ENCODE measurements around the gene GPD1L. TPM values are rescaled to one million over a fixed set of nuclear protein-coding genes. Genes with fewer than 3 reads are reported as not detected.
A peak's percentile ranks its signal among the peaks of the same experiment; 100 is the strongest.
"Not testable (repeated sequence)": the region's sequence is repeated elsewhere in the genome, so short reads cannot be mapped to it uniquely, and the experiment has no call there.

GPD1L gene
- total RNA-seq = 10 to 100 TPM in 2 of 8 experiments, 1 to 10 TPM in 6; 5.0 to 33.2 (median 8.5) TPM

DNA sequence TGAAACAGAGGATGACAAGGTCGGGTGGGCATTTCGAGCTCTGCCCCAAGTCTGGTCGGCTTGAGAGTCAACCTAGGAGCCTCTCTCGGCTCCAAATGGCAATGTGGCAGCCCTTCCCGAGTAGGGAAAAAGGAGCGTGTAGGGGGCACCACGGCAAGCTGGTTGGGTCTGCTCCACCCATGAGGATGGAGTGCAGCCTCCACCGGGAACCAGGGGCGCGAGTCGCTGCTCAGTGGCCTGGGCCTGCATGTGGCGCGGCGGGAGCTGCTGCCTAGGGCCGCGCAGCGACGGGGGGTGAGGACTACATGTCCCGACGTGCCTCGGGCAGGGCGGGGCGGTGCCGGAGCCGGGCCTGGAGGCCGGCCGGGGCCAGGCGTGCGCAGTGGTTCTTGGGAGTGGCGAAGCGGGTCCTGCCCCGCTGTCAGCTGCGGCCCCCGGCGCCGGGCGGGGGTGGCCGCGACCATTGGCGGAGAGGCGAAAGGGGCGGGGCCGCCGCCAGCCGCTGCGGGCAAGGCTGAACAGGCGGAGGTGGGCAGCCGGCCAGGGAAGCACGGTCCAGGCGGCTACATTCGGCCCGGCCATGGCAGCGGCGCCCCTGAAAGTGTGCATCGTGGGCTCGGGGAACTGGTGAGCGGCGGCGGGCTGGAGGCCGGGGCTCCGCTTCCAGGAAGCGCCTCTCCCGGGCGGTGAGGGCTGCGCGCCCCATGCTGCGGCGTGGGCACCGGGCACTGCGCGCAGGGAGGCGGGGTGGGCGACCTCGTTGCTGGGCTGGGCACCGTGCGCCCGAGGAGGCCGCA is at the start of gene GPD1L:
TSS of gene GPD1L (plus strand) at position 489 of the 797 bp plus-strand sequence. CDS start at position 581, 92 bp downstream.
- peak; percentile 96 to 99 (median 98) for ATAC-seq (replicated peaks in 6 of 8)
- Histone ChIP-seq H3K27ac (no peak within 1 kb of the TSS), H3K4me3 (peak within 1 kb of the TSS; percentile 50 to 72 (median 61)), H3K4me1 (replicated peaks in 1 of 2) (peaks cover 3 to 5% of the 10 kb centered on the region in 2 donors)
- in situ Hi-C loops (cut with MboI; ENCODE audit: low pct_unique_long_range_greater_than_20kb in 2 of 9, low sequenced_read_pairs in 9 of 9, unreplicated experiment in 9 of 9) = no loop called here
- WGBS, 10 experiments = 0 to 60% (median 7%) methylated on average over 1 to 6 of the region's 78 CpGs; no CpG with 5 or more reads in 7 of the 10 experiments

DNA sequence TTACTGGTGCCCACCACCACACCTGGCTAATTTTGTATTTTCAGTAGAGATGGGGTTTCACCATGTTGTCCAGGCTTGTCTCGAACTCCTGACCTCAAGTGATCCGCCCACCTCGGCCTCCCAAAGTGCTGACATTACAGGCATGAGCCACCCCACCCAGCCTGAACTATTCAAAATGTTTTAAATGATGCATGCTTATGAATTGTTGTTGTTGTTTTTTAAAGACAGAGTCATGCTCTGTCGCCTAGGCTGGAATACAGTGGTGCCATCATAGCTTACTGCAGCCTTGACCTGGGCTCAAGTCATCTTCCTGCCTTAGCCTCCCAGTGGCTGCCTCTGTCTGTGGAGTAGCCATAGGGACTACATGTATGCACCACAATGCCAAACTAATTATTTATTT is 48.0 kb upstream of the GPD1L start:
- WGBS, 10 experiments = 52 to 100% (median 94%) methylated on average over 1 to 4 of the region's 4 CpGs; no CpG with 5 or more reads in 4 of the 10 experiments
- ATAC-seq (replicated peaks in 6 of 8) = peak in 2 of 8 experiments; percentile 54 to 75
- H3K4me3 ChIP-seq; H3K27ac ChIP-seq; in situ Hi-C loops (cut with MboI; ENCODE audit: low pct_unique_long_range_greater_than_20kb in 2 of 9, low sequenced_read_pairs in 9 of 9, unreplicated experiment in 9 of 9); H3K4me1 ChIP-seq (replicated peaks in 1 of 2): not testable (repeated sequence)

DNA sequence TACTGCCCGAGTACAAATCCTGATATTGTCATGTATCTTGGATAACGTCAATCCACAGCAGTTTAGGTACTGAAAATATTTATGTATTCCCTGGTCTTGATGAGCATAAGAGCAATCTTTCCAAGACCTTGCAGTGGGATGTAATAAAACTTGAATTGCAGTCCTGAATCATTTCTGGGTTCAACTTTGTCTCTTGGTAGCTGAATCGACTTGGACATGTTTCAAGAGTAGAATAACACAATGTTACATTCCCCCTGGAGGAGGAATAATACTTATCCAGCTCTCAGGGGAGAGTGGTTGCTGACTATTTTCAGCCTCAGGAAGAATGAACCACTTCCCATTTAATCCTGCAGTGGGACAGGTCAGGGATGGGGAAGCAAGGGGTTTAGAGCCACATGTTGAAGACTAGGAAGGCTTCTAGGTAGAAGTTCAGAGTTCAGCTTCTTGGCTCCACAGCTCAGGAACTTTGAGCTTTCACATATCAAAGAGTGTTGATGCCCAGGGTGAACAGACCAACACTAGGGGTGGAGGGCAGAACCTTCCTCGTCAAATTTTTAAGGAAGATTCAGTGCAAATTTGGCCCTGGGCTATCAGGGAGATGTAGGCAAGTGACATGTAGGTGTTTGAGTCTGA is 43.4 kb upstream of the GPD1L start:
- Histone ChIP-seq H3K4me3 (no peak overlapping the region), H3K4me1 (replicated peaks in 1 of 2) (no peaks in the 10 kb centered on the region), H3K27ac (no peak overlapping the region)
- no peak for ATAC-seq (replicated peaks in 6 of 8)
- in situ Hi-C loops (cut with MboI; ENCODE audit: low pct_unique_long_range_greater_than_20kb in 2 of 9, low sequenced_read_pairs in 9 of 9, unreplicated experiment in 9 of 9) = no loop called here
- WGBS, 10 experiments = 20 to 69% (median 50%) methylated on average over 1 to 2 of the region's 4 CpGs; no CpG with 5 or more reads in 7 of the 10 experiments

DNA sequence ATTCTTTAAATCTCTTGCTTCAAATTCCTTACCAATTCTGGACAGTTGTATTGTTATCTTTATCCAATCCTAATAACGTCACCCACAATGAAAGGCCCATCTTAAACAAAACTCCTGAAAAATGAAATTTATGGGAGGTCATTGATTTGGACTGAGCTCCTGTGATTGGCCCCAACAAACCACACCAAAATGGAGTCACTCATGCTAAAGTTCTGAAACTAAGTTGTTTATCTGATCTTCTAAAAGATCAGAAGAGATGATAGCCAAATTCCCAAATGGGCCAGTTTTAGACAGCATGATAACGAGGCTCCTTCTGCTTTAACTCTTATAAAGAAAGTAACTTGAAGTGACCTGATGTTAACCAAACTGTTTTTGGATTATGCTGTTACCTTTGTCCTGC is 39.7 kb upstream of the GPD1L start:
- Histone ChIP-seq H3K27ac (no peak overlapping the region), H3K4me3 (no peak overlapping the region), H3K4me1 (replicated peaks in 1 of 2) (no peaks in the 10 kb centered on the region)
- in situ Hi-C loops (cut with MboI; ENCODE audit: low pct_unique_long_range_greater_than_20kb in 2 of 9, low sequenced_read_pairs in 9 of 9, unreplicated experiment in 9 of 9) = no loop called here
- whole genome bisulfite sequencing, 10 experiments = 17 to 100% (median 64%) methylated on average over 1 to 2 of the region's 2 CpGs
- no peak for ATAC-seq (replicated peaks in 6 of 8)

DNA sequence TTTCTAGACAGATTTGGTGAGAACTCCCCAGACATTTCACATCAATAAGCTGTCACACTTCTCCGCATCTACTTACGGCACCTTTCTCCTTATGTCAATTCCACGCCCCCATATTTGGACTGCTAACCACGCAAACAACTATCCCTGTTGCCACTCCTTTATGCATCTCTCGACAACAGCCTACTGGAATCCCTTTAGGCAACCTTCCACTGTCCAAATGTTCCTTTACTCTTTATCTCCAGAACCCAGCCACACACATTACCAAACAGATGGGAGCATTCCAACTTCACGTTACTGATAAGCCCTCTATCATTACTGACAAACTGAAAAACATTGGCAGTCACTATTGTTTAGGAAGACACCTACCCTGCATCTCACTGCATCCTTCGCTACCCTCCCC is 32.2 kb upstream of the GPD1L start:
- in situ Hi-C loops (cut with MboI; ENCODE audit: low pct_unique_long_range_greater_than_20kb in 2 of 9, low sequenced_read_pairs in 9 of 9, unreplicated experiment in 9 of 9); H3K27ac ChIP-seq; H3K4me3 ChIP-seq; ATAC-seq (replicated peaks in 6 of 8); H3K4me1 ChIP-seq (replicated peaks in 1 of 2): not testable (repeated sequence)
- 63 to 100% (median 83%) methylated on average over 1 to 6 of the region's 7 CpGs; no CpG with 5 or more reads in 3 of the 10 experiments for WGBS, 10 experiments

DNA sequence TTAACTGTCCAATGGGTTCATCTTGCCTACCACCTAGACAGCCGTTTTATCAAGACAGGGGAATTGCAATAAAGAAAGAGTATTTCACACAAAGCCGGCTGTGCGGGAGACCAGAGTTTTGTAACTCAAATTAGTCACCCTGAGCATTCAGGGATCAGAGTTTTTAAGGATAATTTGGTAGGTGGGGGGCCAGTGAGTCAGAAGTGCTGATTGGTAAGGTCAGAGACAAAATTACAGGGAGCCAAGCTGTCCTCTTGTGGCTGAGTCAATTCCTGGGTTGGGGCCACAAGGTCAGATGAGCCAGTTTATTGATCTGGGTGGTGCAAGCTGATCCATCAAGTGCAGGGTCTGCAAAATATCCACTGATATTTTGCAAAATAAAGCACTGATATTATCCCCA is 29.9 kb upstream of the GPD1L start:
- H3K4me3 ChIP-seq = no peak overlapping the region
- no peak for ATAC-seq (replicated peaks in 6 of 8)
- in situ Hi-C loops (cut with MboI; ENCODE audit: low pct_unique_long_range_greater_than_20kb in 2 of 9, low sequenced_read_pairs in 9 of 9, unreplicated experiment in 9 of 9) = no loop called here
- 0 to 69% (median 33%) methylated on average over 1 to 3 of the region's 3 CpGs; no CpG with 5 or more reads in 5 of the 10 experiments for WGBS, 10 experiments
- H3K4me1 ChIP-seq (replicated peaks in 1 of 2) = no peaks in the 10 kb centered on the region
- no peak overlapping the region for H3K27ac ChIP-seq

DNA sequence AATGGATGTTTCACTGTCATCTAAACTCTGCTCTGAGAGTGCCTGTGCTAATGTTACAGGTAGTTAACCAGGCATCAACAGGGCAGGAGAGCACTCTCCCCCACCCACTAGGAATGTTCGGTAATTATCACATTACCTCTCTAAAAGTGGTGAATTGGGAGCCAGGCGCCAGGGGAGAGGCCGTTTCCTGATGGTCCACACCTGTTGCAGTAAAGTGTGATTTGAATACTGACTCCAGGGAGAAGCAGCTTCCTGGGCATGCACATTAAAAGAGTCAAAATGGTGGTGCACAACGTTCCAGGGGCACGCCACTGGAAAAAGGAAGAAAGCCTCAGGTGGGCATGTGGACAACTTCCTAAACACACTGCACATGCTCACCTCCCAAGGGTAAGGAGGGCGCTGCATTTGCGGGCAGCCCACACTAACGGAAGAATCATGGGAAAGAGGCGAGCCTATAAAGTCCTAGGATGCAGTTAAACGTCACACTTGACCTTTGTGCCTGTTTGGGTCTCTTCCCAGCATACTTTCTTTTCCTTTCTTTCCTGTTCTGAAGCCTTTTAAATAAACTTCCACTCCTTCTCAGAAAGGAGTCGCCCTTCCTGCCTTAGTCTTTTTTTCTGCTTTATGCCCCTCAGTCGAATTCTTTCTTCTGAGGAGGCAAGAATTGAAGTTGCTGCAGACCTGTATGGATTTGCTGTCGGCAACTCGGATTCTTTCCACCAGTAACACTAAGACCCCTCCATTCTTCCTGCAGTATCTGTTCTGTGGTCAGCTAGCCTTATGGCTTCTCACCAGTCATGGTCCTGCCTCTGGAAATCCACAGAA is 28.9 kb upstream of the GPD1L start:
- Histone ChIP-seq H3K4me1 (replicated peaks in 1 of 2) (no peaks in the 10 kb centered on the region), H3K27ac (no peak overlapping the region), H3K4me3 (no peak overlapping the region)
- ATAC-seq (replicated peaks in 6 of 8) = no peak
- in situ Hi-C loops (cut with MboI; ENCODE audit: low pct_unique_long_range_greater_than_20kb in 2 of 9, low sequenced_read_pairs in 9 of 9, unreplicated experiment in 9 of 9) = no loop called here
- WGBS, 10 experiments = 41 to 100% (median 78%) methylated on average over 2 to 14 of the region's 14 CpGs; no CpG with 5 or more reads in 1 of the 10 experiments

DNA sequence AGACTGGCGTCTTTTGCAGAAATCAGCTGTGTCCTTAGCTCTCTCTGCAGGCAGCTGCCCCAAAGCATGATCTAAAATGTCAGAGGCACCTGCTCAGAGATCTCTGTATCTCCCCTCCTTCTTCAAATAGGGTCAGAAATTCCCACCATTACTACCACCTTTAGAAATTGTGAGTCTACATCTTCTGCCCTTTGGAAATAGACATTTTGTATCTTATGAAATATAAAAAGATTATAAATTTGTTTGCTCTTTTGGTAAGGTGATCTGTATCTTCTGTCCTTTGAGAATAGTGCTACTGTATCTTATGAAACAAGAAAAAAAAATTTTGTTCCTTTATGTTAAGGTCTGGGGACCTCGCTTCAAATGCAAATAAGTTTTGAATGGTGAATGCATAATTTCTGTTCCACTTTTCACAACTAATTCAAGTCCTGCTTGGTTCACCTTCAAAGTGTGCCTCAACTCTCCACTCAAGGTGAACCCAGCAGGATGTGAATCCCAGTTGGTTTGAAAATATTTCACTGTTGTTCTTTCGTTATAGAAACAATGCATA is 28.3 kb upstream of the GPD1L start:
- H3K4me3 ChIP-seq = no peak overlapping the region
- WGBS, 10 experiments = 48 to 100% (median 85%) methylated on average over 1 to 3 of the region's 3 CpGs
- H3K4me1 ChIP-seq (replicated peaks in 1 of 2) = no peaks in the 10 kb centered on the region
- no peak overlapping the region for H3K27ac ChIP-seq
- in situ Hi-C loops (cut with MboI; ENCODE audit: low pct_unique_long_range_greater_than_20kb in 2 of 9, low sequenced_read_pairs in 9 of 9, unreplicated experiment in 9 of 9) = no loop called here
- no peak for ATAC-seq (replicated peaks in 6 of 8)

DNA sequence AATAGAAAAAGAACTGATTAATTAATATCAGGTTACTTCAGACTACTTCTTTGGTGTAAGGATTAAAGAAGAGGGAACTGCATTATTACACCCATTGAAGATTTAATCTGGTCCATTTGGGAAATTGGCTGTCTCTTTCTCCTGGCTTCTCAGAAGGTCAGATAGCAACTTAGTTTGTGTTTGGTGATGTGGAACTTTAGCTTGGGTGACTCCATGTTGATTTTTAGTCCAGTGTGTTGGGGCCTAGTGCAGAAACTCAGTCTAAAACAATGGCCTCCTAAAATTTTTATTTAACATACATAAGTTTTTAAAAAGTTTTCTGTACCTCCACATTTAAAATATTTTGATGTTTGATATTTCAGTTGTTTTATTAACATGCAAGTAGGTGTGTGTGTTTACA is 27.6 kb upstream of the GPD1L start:
- H3K4me1 ChIP-seq (replicated peaks in 1 of 2) = no peaks in the 10 kb centered on the region
- no peak overlapping the region for H3K27ac ChIP-seq
- H3K4me3 ChIP-seq = no peak overlapping the region
- in situ Hi-C loops (cut with MboI; ENCODE audit: low pct_unique_long_range_greater_than_20kb in 2 of 9, low sequenced_read_pairs in 9 of 9, unreplicated experiment in 9 of 9) = no loop called here
- no peak for ATAC-seq (replicated peaks in 6 of 8)

DNA sequence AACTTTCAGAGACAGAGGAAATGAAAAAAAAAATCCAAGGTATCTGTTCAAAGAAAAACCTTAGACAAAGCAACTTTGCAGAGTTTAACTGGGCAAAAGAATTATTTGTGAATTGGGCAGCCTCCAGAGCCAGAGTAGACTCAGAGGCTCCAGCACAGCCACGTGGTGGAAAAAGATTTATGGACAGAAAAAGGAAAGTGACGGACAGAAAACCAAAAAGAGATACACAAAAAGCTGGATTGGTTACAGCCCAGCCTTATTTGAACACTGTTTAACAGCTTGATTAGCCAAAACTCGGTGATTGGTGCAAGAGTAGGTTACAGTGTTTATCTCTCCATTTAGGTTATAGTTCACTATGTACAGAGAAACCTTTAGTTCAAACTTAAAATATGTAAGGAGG is 23.7 kb upstream of the GPD1L start:
- peak in 1 of 8 experiments; percentile 46 for ATAC-seq (replicated peaks in 6 of 8)
- whole genome bisulfite sequencing, 10 experiments = 3 to 69% (median 47%) methylated on average over 2 to 3 of the region's 3 CpGs; no CpG with 5 or more reads in 1 of the 10 experiments
- Histone ChIP-seq H3K4me3 (no peak overlapping the region), H3K27ac (no peak overlapping the region), H3K4me1 (replicated peaks in 1 of 2) (peaks cover 0 to 3% of the 10 kb centered on the region in 2 donors)
- in situ Hi-C loops (cut with MboI; ENCODE audit: low pct_unique_long_range_greater_than_20kb in 2 of 9, low sequenced_read_pairs in 9 of 9, unreplicated experiment in 9 of 9) = no loop called here

DNA sequence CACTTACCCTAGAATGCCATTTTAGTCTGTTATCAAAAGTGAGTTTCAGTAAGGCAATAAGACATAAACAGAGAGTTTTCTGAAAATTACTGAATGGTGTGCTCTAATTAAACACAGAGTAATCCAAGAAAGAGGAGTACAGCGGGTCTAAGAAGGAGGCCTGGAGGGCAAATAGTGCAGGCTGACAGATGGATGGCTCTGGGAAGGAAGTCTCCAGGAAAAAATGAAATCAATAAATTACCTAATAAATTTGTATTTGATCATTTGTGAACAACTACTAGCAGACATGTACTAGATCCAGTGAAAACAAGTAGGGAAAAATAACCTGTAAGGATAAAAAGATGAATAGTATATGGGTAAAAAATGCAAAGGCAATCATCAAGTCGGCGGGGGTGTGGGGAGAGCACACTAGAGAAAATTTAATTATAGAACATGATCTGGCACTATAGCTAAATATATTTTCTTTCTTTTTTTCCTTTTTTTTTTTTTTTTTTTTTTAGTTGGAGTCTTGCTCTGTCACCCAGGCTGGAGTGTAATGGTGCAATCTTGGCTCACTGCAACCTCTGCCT is 22.6 kb upstream of the GPD1L start:
- no peak overlapping the region for H3K4me3 ChIP-seq
- H3K4me1 ChIP-seq (replicated peaks in 1 of 2) = peaks cover 0 to 3% of the 10 kb centered on the region in 2 donors
- 63 to 100% (median 83%) methylated on average over 1 to 3 of the region's 3 CpGs for WGBS, 10 experiments
- in situ Hi-C loops (cut with MboI; ENCODE audit: low pct_unique_long_range_greater_than_20kb in 2 of 9, low sequenced_read_pairs in 9 of 9, unreplicated experiment in 9 of 9) = no loop called here
- H3K27ac ChIP-seq = no peak overlapping the region
- ATAC-seq (replicated peaks in 6 of 8) = peak in 3 of 8 experiments; percentile 31 to 67 (median 64)

DNA sequence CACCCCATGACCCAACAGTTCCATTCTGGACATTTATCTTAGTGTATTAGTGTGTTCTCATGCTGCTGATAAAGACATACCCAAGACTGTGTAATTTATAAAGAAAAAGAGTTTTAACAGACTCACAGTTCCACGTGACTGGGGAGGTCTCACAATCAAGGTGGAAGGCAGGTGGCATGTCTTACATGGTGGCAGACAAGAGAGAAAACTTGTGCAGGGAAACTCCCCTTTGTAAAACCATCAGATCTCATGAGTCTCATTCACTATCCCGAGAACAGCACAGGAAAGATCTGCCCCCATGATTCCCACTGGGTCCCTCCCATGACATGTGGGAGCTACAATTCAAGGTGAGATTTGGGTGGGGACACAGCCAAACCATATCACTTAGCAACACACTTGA is 21.6 kb upstream of the GPD1L start:
- no peak for ATAC-seq (replicated peaks in 6 of 8)
- 0 to 82% (median 80%) methylated on average over 1 to 2 of the region's 2 CpGs; no CpG with 5 or more reads in 7 of the 10 experiments for WGBS, 10 experiments
- H3K27ac ChIP-seq = no peak overlapping the region
- in situ Hi-C loops (cut with MboI; ENCODE audit: low pct_unique_long_range_greater_than_20kb in 2 of 9, low sequenced_read_pairs in 9 of 9, unreplicated experiment in 9 of 9) = no loop called here
- no peak overlapping the region for H3K4me3 ChIP-seq
- peaks cover 0 to 3% of the 10 kb centered on the region in 2 donors for H3K4me1 ChIP-seq (replicated peaks in 1 of 2)
